Activated naive CD4-positive, alpha-beta T cell treated with anti-CD3 and anti-CD28 coated beads, Interleukin-2, amount 10 ng/mL, durations not matched to agents 7 days and 5 days (primary cell): ENCODE data around the gene MAPK10.

Experiments used
- CTCF ChIA-PET: fragments of 350-600 bp; sonication (Branson Sonifier 250); formaldehyde crosslinking; loops from one replicate; lab custom pipeline; 2021; ENCODE audit warnings: antibody characterized with exemption; lab: Charles Lee
- DNase-seq: peaks from one replicate; pipeline ENCODE4 v3.0.0-alpha.2; 2020
- H3K27ac Mint-ChIP-seq: one replicate; pipeline ENCODE4 v1.8.0; 2021; ENCODE audit warnings: mild to moderate bottlenecking, moderate library complexity, mixed read lengths
- H3K27me3 Mint-ChIP-seq: one replicate; pipeline ENCODE4 v1.8.0; 2021; ENCODE audit warnings: mild to moderate bottlenecking, mixed read lengths
- H3K36me3 Mint-ChIP-seq: one replicate; pipeline ENCODE4 v1.8.0; 2021; ENCODE audit warnings: mixed read lengths
- H3K4me1 Mint-ChIP-seq: one replicate; pipeline ENCODE4 v1.8.0; 2021; ENCODE audit warnings: mixed read lengths
- H3K4me3 Mint-ChIP-seq: one replicate; pipeline ENCODE4 v1.8.0; 2021; ENCODE audit warnings: mild to moderate bottlenecking, moderate library complexity, mixed read lengths
- H3K9me3 Mint-ChIP-seq: one replicate; pipeline ENCODE4 v1.8.0; 2021; ENCODE audit warnings: mixed read lengths

MAPK10 gene

GRCh38 chr4:86058621-86059020, 301.2 kb downstream of the MAPK10 start:
- no peak overlapping the region for H3K27ac Mint-ChIP-seq
- H3K27me3 Mint-ChIP-seq = no peaks in the 10 kb centered on the region
- no peaks in the 10 kb centered on the region for H3K4me1 Mint-ChIP-seq
- H3K9me3 Mint-ChIP-seq = no peaks in the 10 kb centered on the region
- no peaks in the 10 kb centered on the region for H3K36me3 Mint-ChIP-seq
- CTCF ChIA-PET = interaction anchor here (1.9 kb wide), 1 partner anchor 14 kb away, joined by 5 read pairs; no protein-coding TSS in a partner anchor
- no peak for DNase-seq
- H3K4me3 Mint-ChIP-seq = no peak overlapping the region

- CTCF ChIA-PET = no interaction called here
- Mint-ChIP-seq H3K27me3 (no peaks in the 10 kb centered on the region), H3K36me3 (no peaks in the 10 kb centered on the region), H3K4me1 (no peaks in the 10 kb centered on the region), H3K4me3 (no peak overlapping the region), H3K27ac (no peak overlapping the region), H3K9me3 (no peaks in the 10 kb centered on the region)
- no peak for DNase-seq
Observed at GRCh38 chr4:86055898-86056297, 304.0 kb downstream of the MAPK10 start.

GRCh38 chr4:86054286-86055032, 305.4 kb downstream of the MAPK10 start:
- no peak for DNase-seq

DNA sequence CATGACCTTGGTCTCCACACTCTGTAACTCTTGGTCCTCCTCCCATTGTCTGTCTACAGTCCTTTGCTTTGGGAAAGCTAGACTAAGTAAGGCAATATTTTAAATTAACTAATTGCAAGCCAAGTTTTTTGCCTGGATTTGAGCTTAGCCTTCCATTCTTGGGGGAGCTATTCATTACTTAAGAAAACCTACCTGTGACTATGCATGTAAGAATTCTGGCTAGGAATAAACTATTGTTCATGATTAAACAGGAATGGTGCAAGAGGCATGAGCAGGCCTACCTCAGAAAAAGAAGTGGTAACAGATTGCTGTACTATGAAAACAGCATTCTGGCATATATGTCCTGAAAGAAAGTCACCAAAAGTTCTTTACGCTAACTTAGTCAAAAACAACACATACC, 309.4 kb downstream of the MAPK10 start:
- CTCF ChIA-PET = no interaction called here
- H3K9me3 Mint-ChIP-seq = no peaks in the 10 kb centered on the region
- H3K27me3 Mint-ChIP-seq = no peaks in the 10 kb centered on the region
- H3K4me1 Mint-ChIP-seq = no peaks in the 10 kb centered on the region
- no peak overlapping the region for H3K4me3 Mint-ChIP-seq
- H3K27ac Mint-ChIP-seq = no peak overlapping the region
- no peak for DNase-seq
- H3K36me3 Mint-ChIP-seq = no peaks in the 10 kb centered on the region

More at GRCh38 chr4:86054286-86055032, 305.4 kb downstream of the MAPK10 start:
- Mint-ChIP-seq H3K4me3 (no peak overlapping the region), H3K27ac (no peak overlapping the region), H3K4me1 (no peaks in the 10 kb centered on the region), H3K36me3 (no peaks in the 10 kb centered on the region), H3K27me3 (no peaks in the 10 kb centered on the region), H3K9me3 (no peaks in the 10 kb centered on the region)
- CTCF ChIA-PET = no interaction called here

GRCh38 chr4:86048426-86048825, 311.4 kb downstream of the MAPK10 start:
- no peaks in the 10 kb centered on the region for H3K9me3 Mint-ChIP-seq
- no peaks in the 10 kb centered on the region for H3K27me3 Mint-ChIP-seq
- H3K4me1 Mint-ChIP-seq = no peaks in the 10 kb centered on the region
- no peak overlapping the region for H3K27ac Mint-ChIP-seq
- no peak for DNase-seq
- H3K36me3 Mint-ChIP-seq = no peaks in the 10 kb centered on the region
- no peak overlapping the region for H3K4me3 Mint-ChIP-seq
- CTCF ChIA-PET = no interaction called here

- no peak for DNase-seq
- no peaks in the 10 kb centered on the region for H3K27me3 Mint-ChIP-seq
- H3K4me3 Mint-ChIP-seq = no peak overlapping the region
- H3K9me3 Mint-ChIP-seq = no peaks in the 10 kb centered on the region
- CTCF ChIA-PET = interaction anchor here (0.8 to 1.1 kb wide), 3 partner anchors 9 to 14 kb away, joined by 3 to 5 read pairs (median 3); no protein-coding TSS in a partner anchor
- H3K27ac Mint-ChIP-seq = no peak overlapping the region
- no peaks in the 10 kb centered on the region for H3K4me1 Mint-ChIP-seq
- no peaks in the 10 kb centered on the region for H3K36me3 Mint-ChIP-seq
Observed at GRCh38 chr4:86044593-86044985, 315.3 kb downstream of the MAPK10 start.

- no peaks in the 10 kb centered on the region for H3K27me3 Mint-ChIP-seq
- H3K4me1 Mint-ChIP-seq = no peaks in the 10 kb centered on the region
- DNase-seq = no peak
- H3K27ac Mint-ChIP-seq = no peak overlapping the region
- H3K9me3 Mint-ChIP-seq = no peaks in the 10 kb centered on the region
- no peaks in the 10 kb centered on the region for H3K36me3 Mint-ChIP-seq
- CTCF ChIA-PET = no interaction called here
- H3K4me3 Mint-ChIP-seq = no peak overlapping the region
Observed at GRCh38 chr4:86043755-86044592, 315.9 kb downstream of the MAPK10 start.

- CTCF ChIA-PET = no interaction called here
- no peak overlapping the region for H3K4me3 Mint-ChIP-seq
Observed at GRCh38 chr4:86038037-86038436, 321.8 kb downstream of the MAPK10 start.

DNA sequence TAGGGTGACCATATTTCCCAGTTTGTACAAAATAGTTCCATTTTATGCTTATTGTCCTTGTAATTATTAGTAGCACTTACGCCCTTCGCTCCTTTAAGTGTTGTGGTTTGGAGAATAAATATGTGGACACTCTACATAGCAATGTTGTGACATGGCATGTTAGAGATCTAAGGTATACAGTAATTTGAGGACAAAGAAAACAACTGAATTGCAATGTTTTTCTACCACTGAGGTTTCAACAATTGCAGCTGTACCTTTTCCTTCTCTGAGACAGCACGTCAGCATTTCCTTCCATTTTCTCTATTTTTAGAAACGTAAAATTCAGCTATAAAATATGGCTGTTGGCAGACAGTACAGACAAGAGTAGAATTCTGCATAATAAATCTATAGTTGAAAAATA, 323.1 kb downstream of the MAPK10 start:
- CTCF ChIA-PET = interaction anchor here (1.3 kb wide), 1 partner anchor 9 kb away, joined by 3 read pairs; no protein-coding TSS in a partner anchor
- no peaks in the 10 kb centered on the region for H3K36me3 Mint-ChIP-seq

More at GRCh38 chr4:86038037-86038436, 321.8 kb downstream of the MAPK10 start:
- Mint-ChIP-seq H3K27me3 (no peaks in the 10 kb centered on the region), H3K4me1 (no peaks in the 10 kb centered on the region), H3K27ac (no peak overlapping the region), H3K36me3 (no peaks in the 10 kb centered on the region), H3K9me3 (no peaks in the 10 kb centered on the region)
- no peak for DNase-seq

DNA sequence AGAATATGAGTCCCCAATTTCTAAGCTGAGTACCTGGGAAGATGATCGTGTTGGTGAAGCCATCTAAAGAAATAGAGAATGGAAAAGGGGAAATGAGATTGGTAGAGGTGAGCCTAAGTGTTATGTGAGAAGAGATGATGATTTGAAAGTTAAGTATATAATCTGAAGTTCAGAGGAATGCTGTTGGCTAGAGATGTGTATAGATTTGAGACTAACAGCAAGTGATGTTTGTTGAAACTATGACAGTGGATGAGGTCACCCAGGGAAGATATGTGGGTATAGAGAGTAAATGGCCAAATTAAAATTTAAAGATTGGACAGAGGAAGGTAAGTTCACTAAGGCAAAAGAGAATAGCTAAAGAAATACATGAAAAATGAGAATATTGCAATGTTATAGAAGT, 324.2 kb downstream of the MAPK10 start:
- H3K27me3 Mint-ChIP-seq = no peaks in the 10 kb centered on the region
- no peak overlapping the region for H3K4me3 Mint-ChIP-seq
- H3K36me3 Mint-ChIP-seq = no peaks in the 10 kb centered on the region

More for the DNA sequence above, 323.1 kb downstream of the MAPK10 start:
- H3K4me3 Mint-ChIP-seq = no peak overlapping the region
- no peak overlapping the region for H3K27ac Mint-ChIP-seq
- H3K4me1 Mint-ChIP-seq = no peaks in the 10 kb centered on the region
- no peaks in the 10 kb centered on the region for H3K27me3 Mint-ChIP-seq
- H3K9me3 Mint-ChIP-seq = no peaks in the 10 kb centered on the region
- DNase-seq = no peak

GRCh38 chr4:86034616-86035015, 325.2 kb downstream of the MAPK10 start:
- no peaks in the 10 kb centered on the region for H3K9me3 Mint-ChIP-seq
- no peak overlapping the region for H3K27ac Mint-ChIP-seq
- no peak overlapping the region for H3K4me3 Mint-ChIP-seq
- no peak for DNase-seq
- H3K4me1 Mint-ChIP-seq = no peaks in the 10 kb centered on the region
- no peaks in the 10 kb centered on the region for H3K36me3 Mint-ChIP-seq
- H3K27me3 Mint-ChIP-seq = no peaks in the 10 kb centered on the region
- CTCF ChIA-PET = no interaction called here

More for the DNA sequence above, 324.2 kb downstream of the MAPK10 start:
- Mint-ChIP-seq H3K4me1 (no peaks in the 10 kb centered on the region), H3K9me3 (no peaks in the 10 kb centered on the region), H3K27ac (no peak overlapping the region)
- CTCF ChIA-PET = interaction anchor here (1.3 kb wide), 1 partner anchor 10 kb away, joined by 3 read pairs; no protein-coding TSS in a partner anchor
- DNase-seq = no peak

DNA sequence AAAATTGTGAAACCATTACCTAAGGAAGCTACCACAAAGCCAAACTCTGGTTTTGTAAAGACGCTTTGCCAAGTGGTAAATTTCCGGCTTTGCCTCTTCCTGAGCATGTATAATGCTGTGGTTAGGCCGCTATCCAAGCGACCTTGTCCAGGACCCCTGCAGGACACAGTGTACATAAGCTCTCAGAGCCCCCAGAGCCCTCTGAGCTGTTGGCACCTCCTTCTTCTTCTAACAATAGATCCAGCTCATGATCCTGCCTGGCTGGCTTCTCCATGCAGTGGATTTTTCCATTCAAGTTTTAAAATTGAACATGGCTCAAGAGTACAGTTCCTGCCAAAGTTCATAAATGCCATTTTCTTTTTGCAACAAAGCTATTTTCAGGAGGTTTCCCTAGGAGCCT, 326.7 kb downstream of the MAPK10 start:
- CTCF ChIA-PET = no interaction called here
- no peak for DNase-seq

GRCh38 chr4:86032476-86033022, 327.3 kb downstream of the MAPK10 start:
- no peak for DNase-seq
- Mint-ChIP-seq H3K4me3 (no peak overlapping the region), H3K4me1 (no peaks in the 10 kb centered on the region), H3K27ac (no peak overlapping the region), H3K27me3 (no peaks in the 10 kb centered on the region), H3K36me3 (no peaks in the 10 kb centered on the region), H3K9me3 (no peaks in the 10 kb centered on the region)
- CTCF ChIA-PET = interaction anchor here (1.6 kb wide), 1 partner anchor 13 kb away, joined by 3 read pairs; no protein-coding TSS in a partner anchor

More for the DNA sequence above, 326.7 kb downstream of the MAPK10 start:
- Mint-ChIP-seq H3K27me3 (no peaks in the 10 kb centered on the region), H3K9me3 (no peaks in the 10 kb centered on the region), H3K36me3 (no peaks in the 10 kb centered on the region), H3K4me3 (no peak overlapping the region), H3K27ac (no peak overlapping the region), H3K4me1 (no peaks in the 10 kb centered on the region)

DNA sequence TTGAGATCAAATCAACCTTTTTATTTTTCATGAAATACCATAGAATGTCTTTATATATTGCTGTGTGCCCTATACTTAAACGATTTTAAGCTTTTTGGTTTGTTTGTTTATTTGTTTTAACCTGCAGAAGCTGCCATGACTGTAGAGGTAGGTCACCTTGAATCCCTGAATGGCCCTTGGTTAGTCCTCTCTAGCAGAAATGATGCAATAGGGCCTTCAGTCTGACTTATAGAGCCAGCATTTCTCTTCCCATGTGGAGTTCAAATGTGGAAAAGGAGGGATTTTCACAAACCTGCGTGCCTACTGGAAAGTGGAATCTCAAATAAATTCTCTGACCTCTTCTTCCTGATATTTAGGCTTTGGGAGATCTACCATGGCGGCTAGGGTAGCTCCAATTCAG, 327.9 kb downstream of the MAPK10 start:
- H3K4me3 Mint-ChIP-seq = no peak overlapping the region
- no peak for DNase-seq
- H3K9me3 Mint-ChIP-seq = no peaks in the 10 kb centered on the region
- CTCF ChIA-PET = interaction anchor here (1.6 kb wide), 1 partner anchor 13 kb away, joined by 3 read pairs; no protein-coding TSS in a partner anchor
- H3K36me3 Mint-ChIP-seq = no peaks in the 10 kb centered on the region
- H3K27ac Mint-ChIP-seq = no peak overlapping the region
- H3K27me3 Mint-ChIP-seq = no peaks in the 10 kb centered on the region
- H3K4me1 Mint-ChIP-seq = no peaks in the 10 kb centered on the region
